RPMI7951 (cell line): ENCODE results near the gene ITGAL. TPM values are rescaled to one million over a fixed set of nuclear protein-coding genes. Genes with fewer than 3 reads are reported as not detected.
A peak's percentile ranks its signal among the peaks of the same experiment; 100 is the strongest.
"Not testable (repeated sequence)": the region's sequence is repeated elsewhere in the genome, so short reads cannot be mapped to it uniquely, and the experiment has no call there.

ENCODE experiments used
- DNase-seq: peaks from one replicate; pipeline ENCODE4 v3.0.0-alpha.2; 2012; ENCODE audit warnings: low read depth
- total RNA-seq: library from RNA; depleted of rRNA; stranded (reverse); fragments of >200 nt; shearing (Covaris generic); gene quantifications from 2 replicates; pipeline ENCODE4 v1.2.3, GENCODE V29; 2014

Gene ITGAL
- total RNA-seq, 1 experiment from 2014 or later: not detected

GRCh38 chr16:30491744-30492308, 19.3 kb downstream of the ITGAL start:
- peak; percentile 93 for DNase-seq

- DNase-seq: no peak
Observed at GRCh38 chr16:30493941-30494488, 21.5 kb downstream of the ITGAL start.

- DNase-seq: no peak
Observed at GRCh38 chr16:30494709-30495108, 22.2 kb downstream of the ITGAL start.

GRCh38 chr16:30499284-30499683, 26.7 kb downstream of the ITGAL start:
- no peak for DNase-seq

- no peak for DNase-seq
Observed at GRCh38 chr16:30503403-30504296, 31.1 kb downstream of the ITGAL start.

GRCh38 chr16:30509081-30509765, 36.7 kb downstream of the ITGAL start:
- DNase-seq: no peak

GRCh38 chr16:30510376-30510938, 37.9 kb downstream of the ITGAL start:
- DNase-seq: no peak

- DNase-seq: no peak
Observed at GRCh38 chr16:30511509-30511908, 39.0 kb downstream of the ITGAL start.

GRCh38 chr16:30515275-30515674, 42.7 kb downstream of the ITGAL start:
- DNase-seq: no peak

- no peak for DNase-seq
Observed at GRCh38 chr16:30518552-30518951, 46.0 kb downstream of the ITGAL start.

- DNase-seq: no peak
Observed at GRCh38 chr16:30519120-30520049, 46.8 kb downstream of the ITGAL start.

GRCh38 chr16:30521476-30521872, 48.9 kb downstream of the ITGAL start:
- no peak for DNase-seq

- no peak for DNase-seq
Observed at GRCh38 chr16:30521873-30522641, 49.5 kb downstream of the ITGAL start.

GRCh38 chr16:30522702-30523463, 50.3 kb downstream of the ITGAL start:
- not testable (repeated sequence) for DNase-seq

GRCh38 chr16:30523768-30524574, 51.4 kb downstream of the ITGAL start:
- DNase-seq: no peak

- DNase-seq: no peak
Observed at GRCh38 chr16:30524575-30525568, 52.3 kb downstream of the ITGAL start.

GRCh38 chr16:30525844-30526136, 53.2 kb downstream of the ITGAL start:
- no peak for DNase-seq
